Activated effector memory CD4-positive, alpha-beta T cell treated with Interleukin-2 at 50 U/mL for 16 hours (primary cell): ENCODE results near the gene PCDHB14.
"Not testable (repeated sequence)": the region's sequence is repeated elsewhere in the genome, so short reads cannot be mapped to it uniquely, and the experiment has no call there.

Source experiments
- DNase-seq: peaks from one replicate; pipeline ENCODE4 v3.0.0-alpha.2; 2020

Gene PCDHB14

GRCh38 chr5:141223112-141223783 lies at the start of gene PCDHB14:
TSS of gene PCDHB14 (plus strand) at chr5:141223343. CDS start at chr5:141223506, 163 bp downstream.
- DNase-seq, result no peak

DNA sequence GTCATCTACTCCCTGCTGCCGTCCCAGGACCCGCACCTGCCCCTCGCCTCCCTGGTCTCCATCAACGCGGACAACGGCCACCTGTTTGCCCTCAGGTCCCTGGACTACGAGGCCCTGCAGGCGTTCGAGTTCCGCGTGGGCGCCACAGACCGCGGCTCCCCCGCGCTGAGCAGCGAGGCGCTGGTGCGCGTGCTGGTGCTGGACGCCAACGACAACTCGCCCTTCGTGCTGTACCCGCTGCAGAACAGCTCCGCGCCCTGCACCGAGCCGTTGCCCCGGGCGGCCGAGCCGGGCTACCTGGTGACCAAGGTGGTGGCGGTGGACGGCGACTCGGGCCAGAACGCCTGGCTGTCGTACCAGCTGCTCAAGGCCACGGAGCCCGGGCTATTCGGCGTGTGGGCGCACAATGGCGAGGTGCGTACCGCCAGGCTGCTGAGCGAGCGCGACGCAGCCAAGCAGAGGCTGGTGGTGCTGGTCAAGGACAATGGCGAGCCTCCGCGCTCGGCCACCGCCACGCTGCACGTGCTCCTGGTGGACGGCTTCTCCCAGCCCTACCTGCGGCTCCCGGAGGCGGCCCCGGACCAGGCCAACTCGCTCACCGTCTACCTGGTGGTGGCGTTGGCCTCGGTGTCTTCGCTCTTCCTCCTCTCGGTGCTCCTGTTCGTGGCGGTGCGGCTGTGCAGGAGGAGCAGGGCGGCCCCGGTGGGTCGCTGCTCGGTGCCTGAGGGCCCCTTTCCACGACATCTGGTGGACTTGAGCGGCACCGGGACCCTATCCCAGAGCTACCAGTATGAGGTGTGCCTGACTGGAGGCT lies 48.6 kb upstream of the PCDHB14 start:
- not testable (repeated sequence) for DNase-seq

DNA sequence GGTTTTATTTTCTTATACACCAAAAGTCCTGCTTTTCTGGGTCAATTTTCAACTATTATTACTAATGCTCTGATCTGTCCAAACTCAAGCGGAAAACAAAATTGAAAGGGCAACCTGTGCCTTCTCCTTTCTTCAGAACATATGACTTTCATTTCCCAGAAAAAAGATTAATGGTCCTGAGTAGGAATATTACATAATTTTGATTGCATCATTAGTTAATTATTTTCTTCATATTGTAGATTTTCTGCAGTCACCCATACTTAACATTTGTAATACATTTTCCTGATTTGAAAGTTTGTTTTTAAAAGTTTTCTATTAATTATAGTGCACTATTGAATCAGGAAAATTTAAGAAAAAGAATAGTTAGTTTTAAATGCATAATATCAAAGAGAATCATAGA lies 47.2 kb upstream of the PCDHB14 start:
- DNase-seq, result no peak

- not testable (repeated sequence) for DNase-seq
Observed at GRCh38 chr5:141177577-141178191, 45.5 kb upstream of the PCDHB14 start, which contains the start of gene PCDHB8. TSS of gene PCDHB8 (plus strand) at chr5:141177790. CDS start at chr5:141178035, 245 bp downstream.

DNA sequence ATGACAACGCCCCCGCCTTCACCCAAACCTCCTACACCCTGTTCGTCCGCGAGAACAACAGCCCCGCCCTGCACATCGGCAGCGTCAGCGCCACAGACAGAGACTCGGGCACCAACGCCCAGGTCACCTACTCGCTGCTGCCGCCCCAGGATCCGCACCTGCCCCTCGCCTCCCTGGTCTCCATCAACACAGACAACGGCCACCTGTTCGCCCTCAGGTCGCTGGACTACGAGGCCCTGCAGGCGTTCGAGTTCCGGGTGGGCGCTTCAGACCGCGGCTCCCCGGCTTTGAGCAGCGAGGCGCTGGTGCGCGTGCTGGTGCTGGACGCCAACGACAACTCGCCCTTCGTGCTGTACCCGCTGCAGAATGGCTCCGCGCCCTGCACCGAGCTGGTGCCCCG lies 43.8 kb upstream of the PCDHB14 start:
- DNase-seq, result not testable (repeated sequence)

- DNase-seq, result not testable (repeated sequence)
Observed at GRCh38 chr5:141179876-141180275, 43.3 kb upstream of the PCDHB14 start.

DNA sequence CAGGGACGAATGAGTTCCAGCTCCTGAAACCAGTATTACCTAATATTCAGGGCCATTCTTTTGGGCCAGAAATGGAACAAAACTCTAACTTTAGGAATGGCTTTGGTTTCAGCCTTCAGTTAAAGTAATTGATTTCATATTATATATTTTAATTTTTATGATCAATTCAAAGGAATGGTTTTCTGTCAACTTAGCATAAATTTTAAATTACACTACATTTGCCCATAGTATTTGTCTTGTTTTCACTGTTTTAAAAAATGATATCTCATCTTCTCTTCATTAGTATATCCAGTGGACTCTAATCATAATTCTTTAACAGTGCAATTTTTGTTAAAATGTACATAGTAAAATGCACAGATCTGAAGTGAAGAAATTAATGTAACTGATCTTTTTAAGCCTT lies 42.8 kb upstream of the PCDHB14 start:
- no peak for DNase-seq

- DNase-seq, result no peak
Observed at GRCh38 chr5:141182248-141182647, 40.9 kb upstream of the PCDHB14 start, which contains the start of gene PCDHB16. TSS of gene PCDHB16 (plus strand) at chr5:141182387. CDS start at chr5:141182560, 173 bp downstream.

DNA sequence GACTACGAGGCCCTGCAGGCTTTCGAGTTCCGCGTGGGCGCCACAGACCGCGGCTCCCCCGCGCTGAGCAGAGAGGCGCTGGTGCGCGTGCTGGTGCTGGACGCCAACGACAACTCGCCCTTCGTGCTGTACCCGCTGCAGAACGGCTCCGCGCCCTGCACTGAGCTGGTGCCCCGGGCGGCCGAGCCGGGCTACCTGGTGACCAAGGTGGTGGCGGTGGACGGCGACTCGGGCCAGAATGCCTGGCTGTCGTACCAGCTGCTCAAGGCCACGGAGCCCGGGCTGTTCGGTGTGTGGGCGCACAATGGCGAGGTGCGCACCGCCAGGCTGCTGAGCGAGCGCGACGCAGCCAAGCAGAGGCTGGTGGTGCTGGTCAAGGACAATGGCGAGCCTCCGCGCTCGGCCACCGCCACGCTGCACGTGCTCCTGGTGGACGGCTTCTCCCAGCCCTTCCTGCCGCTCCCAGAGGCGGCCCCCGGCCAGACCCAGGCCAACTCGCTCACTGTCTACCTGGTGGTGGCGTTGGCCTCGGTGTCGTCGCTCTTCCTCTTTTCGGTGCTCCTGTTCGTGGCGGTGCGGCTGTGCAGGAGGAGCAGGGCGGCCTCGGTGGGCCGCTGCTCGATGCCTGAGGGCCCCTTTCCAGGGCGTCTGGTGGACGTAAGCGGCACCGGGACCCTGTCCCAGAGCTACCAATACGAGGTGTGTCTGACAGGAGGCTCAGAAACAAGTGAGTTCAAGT lies 38.9 kb upstream of the PCDHB14 start:
- not testable (repeated sequence) for DNase-seq

DNA sequence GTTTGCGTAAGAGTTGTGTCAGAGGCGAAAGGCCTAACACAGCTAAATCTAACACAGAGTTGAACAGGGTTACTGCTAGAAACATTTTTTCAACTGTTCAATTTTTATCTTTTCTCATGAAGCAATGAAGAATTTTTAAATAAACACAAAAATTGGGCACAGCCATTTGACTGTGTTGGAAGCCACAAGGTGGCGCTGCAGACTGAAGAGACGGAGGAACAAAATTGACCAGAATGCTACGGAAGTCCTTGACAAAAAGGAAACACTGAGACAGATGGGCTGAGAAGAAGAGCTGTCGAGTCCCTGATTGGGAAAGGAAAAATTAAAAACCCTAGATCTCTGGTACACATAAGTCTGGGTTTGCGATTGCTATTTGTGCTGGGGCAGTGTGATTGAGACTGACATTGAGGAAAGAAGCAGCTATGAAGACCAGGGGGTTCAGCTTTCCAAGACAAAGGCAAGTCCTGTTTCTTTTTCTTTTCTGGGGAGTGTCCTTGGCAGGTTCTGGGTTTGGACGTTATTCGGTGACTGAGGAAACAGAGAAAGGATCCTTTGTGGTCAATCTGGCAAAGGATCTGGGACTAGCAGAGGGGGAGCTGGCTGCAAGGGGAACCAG lies 36.1 kb upstream of the PCDHB14 start, which contains the start of gene PCDHB9:
PCDHB9 (plus strand) TSS at position 265 of the 616 bp plus-strand sequence; CDS start at position 423, 158 bp downstream.
- no peak for DNase-seq

- DNase-seq, result not testable (repeated sequence)
Observed at GRCh38 chr5:141188682-141189081, 34.5 kb upstream of the PCDHB14 start.

DNA sequence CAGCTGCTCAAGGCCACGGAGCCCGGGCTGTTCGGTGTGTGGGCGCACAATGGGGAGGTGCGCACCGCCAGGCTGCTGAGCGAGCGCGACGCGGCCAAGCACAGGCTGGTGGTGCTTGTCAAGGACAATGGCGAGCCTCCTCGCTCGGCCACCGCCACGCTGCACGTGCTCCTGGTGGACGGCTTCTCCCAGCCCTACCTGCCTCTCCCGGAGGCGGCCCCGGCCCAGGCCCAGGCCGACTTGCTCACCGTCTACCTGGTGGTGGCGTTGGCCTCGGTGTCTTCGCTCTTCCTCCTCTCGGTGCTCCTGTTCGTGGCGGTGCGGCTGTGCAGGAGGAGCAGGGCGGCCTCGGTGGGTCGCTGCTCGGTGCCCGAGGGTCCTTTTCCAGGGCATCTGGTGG lies 34.0 kb upstream of the PCDHB14 start:
- DNase-seq, result not testable (repeated sequence)

DNA sequence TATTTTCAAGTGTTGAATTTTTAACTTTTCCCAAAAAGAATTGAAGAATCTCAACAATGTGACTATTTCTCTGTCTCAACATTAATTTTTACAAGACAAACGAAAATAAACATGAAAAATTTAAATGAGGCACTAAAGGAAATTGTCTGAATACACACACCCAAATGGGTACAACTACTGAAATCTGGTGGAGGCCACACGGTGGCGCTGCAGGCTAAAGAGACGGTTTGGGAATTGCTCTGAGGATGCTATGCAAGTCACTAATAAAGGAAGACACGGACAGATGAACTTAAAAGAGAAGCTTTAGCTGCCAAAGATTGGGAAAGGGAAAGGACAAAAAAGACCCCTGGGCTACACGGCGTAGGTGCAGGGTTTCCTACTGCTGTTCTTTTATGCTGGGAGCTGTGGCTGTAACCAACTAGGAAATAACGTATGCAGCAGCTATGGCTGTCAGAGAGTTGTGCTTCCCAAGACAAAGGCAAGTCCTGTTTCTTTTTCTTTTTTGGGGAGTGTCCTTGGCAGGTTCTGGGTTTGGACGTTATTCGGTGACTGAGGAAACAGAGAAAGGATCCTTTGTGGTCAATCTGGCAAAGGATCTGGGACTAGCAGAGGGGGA lies 30.9 kb upstream of the PCDHB14 start, which contains the start of gene PCDHB10:
PCDHB10 (plus strand) TSS at position 244 of the 616 bp plus-strand sequence; CDS start at position 444, 200 bp downstream.
- DNase-seq, result no peak

DNA sequence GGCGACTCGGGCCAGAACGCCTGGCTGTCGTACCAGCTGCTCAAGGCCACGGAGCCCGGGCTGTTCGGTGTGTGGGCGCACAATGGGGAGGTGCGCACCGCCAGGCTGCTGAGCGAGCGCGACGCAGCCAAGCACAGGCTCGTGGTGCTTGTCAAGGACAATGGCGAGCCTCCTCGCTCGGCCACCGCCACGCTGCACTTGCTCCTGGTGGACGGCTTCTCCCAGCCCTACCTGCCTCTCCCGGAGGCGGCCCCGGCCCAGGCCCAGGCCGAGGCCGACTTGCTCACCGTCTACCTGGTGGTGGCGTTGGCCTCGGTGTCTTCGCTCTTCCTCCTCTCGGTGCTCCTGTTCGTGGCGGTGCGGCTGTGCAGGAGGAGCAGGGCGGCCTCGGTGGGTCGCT lies 28.8 kb upstream of the PCDHB14 start:
- DNase-seq, result not testable (repeated sequence)

GRCh38 chr5:141196363-141196762 lies 26.8 kb upstream of the PCDHB14 start:
- DNase-seq, result no peak

GRCh38 chr5:141199359-141200235 lies 23.5 kb upstream of the PCDHB14 start, which contains the start of gene PCDHB11:
TSS of gene PCDHB11 (plus strand) at chr5:141199627. CDS start at chr5:141199775, 148 bp downstream.
- no peak for DNase-seq

DNA sequence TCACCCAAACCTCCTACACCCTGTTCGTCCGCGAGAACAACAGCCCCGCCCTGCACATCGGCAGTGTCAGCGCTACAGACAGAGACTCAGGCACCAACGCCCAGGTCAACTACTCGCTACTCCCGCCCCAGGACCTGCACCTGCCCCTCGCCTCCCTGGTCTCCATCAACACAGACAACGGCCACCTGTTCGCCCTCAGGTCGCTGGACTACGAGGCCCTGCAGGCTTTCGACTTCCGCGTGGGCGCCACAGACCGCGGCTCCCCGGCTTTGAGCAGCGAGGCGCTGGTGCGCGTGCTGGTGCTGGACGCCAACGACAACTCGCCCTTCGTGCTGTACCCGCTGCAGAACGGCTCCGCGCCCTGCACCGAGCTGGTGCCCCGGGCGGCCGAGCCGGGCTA lies 22.0 kb upstream of the PCDHB14 start:
- DNase-seq, result not testable (repeated sequence)

GRCh38 chr5:141201646-141202045 lies 21.5 kb upstream of the PCDHB14 start:
- not testable (repeated sequence) for DNase-seq

- DNase-seq, result no peak
Observed at GRCh38 chr5:141208478-141208877, 14.7 kb upstream of the PCDHB14 start, which contains the start of gene PCDHB12. TSS of gene PCDHB12 (plus strand) at chr5:141208719. CDS start at chr5:141208908, 189 bp downstream.

DNA sequence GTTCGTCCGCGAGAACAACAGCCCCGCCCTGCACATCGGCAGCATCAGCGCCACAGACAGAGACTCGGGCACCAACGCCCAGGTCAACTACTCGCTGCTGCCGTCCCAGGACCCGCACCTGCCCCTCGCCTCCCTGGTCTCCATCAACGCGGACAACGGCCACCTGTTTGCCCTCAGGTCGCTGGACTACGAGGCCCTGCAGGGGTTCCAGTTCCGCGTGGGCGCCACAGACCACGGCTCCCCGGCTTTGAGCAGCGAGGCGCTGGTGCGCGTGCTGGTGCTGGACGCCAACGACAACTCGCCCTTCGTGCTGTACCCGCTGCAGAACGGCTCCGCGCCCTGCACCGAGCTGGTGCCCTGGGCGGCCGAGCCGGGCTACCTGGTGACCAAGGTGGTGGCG lies 12.9 kb upstream of the PCDHB14 start:
- not testable (repeated sequence) for DNase-seq
